Measurements from ENCODE around the gene NCEH1.

Gene NCEH1

GRCh38 chr3:172700936-172701455, 9.9 kb downstream of the NCEH1 start:
- DNase-seq (ENCODE audit: low read depth): no peak
- H3K4me3 ChIP-seq (ENCODE audit: low read depth, low read length): no peak overlapping the region
- no peak for TF ChIP-seq CTCF (IDR thresholded peaks at IDR 0.05; ENCODE audit: insufficient read depth, low read depth, low read length, missing control alignments)

GRCh38 chr3:172700256-172700655, 10.6 kb downstream of the NCEH1 start:
- TF ChIP-seq CTCF (IDR thresholded peaks at IDR 0.05; ENCODE audit: insufficient read depth, low read depth, low read length, missing control alignments): no peak
- no peak for DNase-seq (ENCODE audit: low read depth)
- H3K4me3 ChIP-seq (ENCODE audit: low read depth, low read length): no peak overlapping the region

- DNase-seq (ENCODE audit: low read depth): no peak
- H3K4me3 ChIP-seq (ENCODE audit: low read depth, low read length): no peak overlapping the region
- no peak for TF ChIP-seq CTCF (IDR thresholded peaks at IDR 0.05; ENCODE audit: insufficient read depth, low read depth, low read length, missing control alignments)
Observed at GRCh38 chr3:172699031-172699430, 11.8 kb downstream of the NCEH1 start.

- no peak overlapping the region for H3K4me3 ChIP-seq (ENCODE audit: low read depth, low read length)
- no peak for TF ChIP-seq CTCF (IDR thresholded peaks at IDR 0.05; ENCODE audit: insufficient read depth, low read depth, low read length, missing control alignments)
- no peak for DNase-seq (ENCODE audit: low read depth)
Observed at GRCh38 chr3:172698631-172699030, 12.2 kb downstream of the NCEH1 start.

- TF ChIP-seq CTCF (IDR thresholded peaks at IDR 0.05; ENCODE audit: insufficient read depth, low read depth, low read length, missing control alignments): no peak
- no peak overlapping the region for H3K4me3 ChIP-seq (ENCODE audit: low read depth, low read length)
- DNase-seq (ENCODE audit: low read depth): no peak
Observed at GRCh38 chr3:172697558-172697957, 13.3 kb downstream of the NCEH1 start.

GRCh38 chr3:172696357-172696756, 14.5 kb downstream of the NCEH1 start:
- H3K4me3 ChIP-seq (ENCODE audit: low read depth, low read length): no peak overlapping the region
- TF ChIP-seq CTCF (IDR thresholded peaks at IDR 0.05; ENCODE audit: insufficient read depth, low read depth, low read length, missing control alignments): no peak
- DNase-seq (ENCODE audit: low read depth): no peak

- no peak for TF ChIP-seq CTCF (IDR thresholded peaks at IDR 0.05; ENCODE audit: insufficient read depth, low read depth, low read length, missing control alignments)
- H3K4me3 ChIP-seq (ENCODE audit: low read depth, low read length): no peak overlapping the region
- no peak for DNase-seq (ENCODE audit: low read depth)
Observed at GRCh38 chr3:172694573-172695246, 16.2 kb downstream of the NCEH1 start.
